ENCODE data around the gene ZFYVE28.

The ZFYVE28 gene

DNA sequence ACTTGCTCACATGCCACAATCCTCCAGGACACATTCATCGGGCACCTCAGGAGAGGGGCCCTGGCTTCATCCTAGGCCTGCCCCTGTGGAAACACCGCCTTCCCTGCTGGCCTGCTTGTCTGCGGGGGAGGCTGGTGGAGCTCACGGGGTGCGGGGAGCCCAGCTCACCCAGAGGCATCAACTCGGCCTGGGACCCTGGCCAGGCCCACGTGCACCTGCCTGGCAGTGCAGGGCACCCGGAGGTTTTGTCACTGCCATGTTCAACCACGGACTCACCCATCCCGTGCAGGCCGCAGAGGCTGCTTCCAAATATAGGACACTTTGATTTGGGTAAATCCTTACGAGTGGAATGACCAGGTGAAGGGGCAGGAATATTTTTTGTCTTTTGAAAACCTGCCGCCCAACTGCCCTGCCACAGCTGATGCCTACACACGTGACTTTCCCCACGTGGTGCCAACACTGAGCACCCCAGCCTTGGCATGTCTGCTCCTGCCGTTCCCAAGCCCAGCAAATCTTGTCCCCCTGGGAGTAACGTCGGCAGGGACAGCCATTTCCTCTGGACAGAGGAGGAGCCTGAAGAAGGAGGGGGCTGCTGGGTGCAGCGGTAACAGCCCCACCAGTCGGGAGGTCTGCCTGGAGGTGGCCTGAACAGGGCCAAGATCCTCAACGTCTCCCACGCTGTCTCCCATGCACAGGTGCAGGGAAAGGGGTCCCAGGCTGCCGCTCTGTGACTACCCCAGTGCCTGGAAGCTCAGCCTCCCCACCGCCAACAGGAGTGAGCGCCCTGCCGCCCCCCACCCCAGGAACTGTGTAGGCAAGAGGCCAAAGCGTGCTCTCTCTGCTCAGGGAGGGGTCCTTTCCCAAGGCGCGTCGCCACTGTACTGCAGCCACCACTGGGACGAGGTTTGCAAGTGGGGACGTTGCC, 165.0 kb downstream of the ZFYVE28 start:
- Histone ChIP-seq H3K27me3 (no peaks in the 10 kb centered on the region), H4K20me1 (peaks cover 96% of the 10 kb centered on the region), H3K4me2 (no peak overlapping the region), H3K4me3 (no peak overlapping the region), H3K9me3 (no peaks in the 10 kb centered on the region), H3K36me3 (peaks cover 85% of the 10 kb centered on the region), H3K27ac (0 out of 2 replicates have a peak overlapping the region, but pooled peaks have one; percentile 18), H3K9ac (no peak overlapping the region), H3K4me1 (peaks cover 28% of the 10 kb centered on the region)
- TF ChIP-seq Cebpa-rat (IDR thresholded peaks at IDR 0.05): no peak

DNA sequence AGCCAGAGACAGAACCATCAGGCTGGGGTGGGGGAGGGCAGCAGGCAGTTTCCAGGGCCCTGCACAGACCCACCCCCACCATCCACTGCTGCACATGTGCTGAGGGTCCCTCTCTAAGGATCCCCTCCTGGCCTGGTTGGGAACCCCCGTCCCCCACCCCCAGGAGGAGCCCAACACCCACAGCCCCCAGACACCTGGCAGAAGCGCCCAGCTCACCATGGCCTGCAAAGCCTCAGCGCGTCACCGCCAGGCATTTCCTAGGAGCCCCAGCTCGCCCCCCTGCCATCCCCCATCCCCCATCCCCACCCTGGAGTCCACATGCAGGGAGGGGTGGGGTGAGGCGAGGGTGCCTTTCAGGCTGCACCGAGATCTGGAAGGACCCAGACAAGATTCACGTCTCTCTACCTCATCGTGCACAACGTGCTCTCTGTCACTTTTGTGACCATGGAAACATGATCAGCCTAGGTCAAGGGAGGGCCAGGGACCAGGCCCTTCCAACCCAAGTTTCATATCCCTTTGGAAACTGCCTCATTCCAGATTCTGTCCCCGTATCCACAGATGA, 165.8 kb downstream of the ZFYVE28 start:
- Histone ChIP-seq H3K4me1 (peaks cover 20% of the 10 kb centered on the region), H3K4me2 (no peak overlapping the region), H3K27ac (no peak overlapping the region), H3K27me3 (no peaks in the 10 kb centered on the region), H3K9ac (no peak overlapping the region), H3K9me3 (no peaks in the 10 kb centered on the region), H3K4me3 (no peak overlapping the region), H4K20me1 (peaks cover 91% of the 10 kb centered on the region), H3K36me3 (peaks cover 84% of the 10 kb centered on the region)
- TF ChIP-seq Cebpa-rat (IDR thresholded peaks at IDR 0.05): no peak

DNA sequence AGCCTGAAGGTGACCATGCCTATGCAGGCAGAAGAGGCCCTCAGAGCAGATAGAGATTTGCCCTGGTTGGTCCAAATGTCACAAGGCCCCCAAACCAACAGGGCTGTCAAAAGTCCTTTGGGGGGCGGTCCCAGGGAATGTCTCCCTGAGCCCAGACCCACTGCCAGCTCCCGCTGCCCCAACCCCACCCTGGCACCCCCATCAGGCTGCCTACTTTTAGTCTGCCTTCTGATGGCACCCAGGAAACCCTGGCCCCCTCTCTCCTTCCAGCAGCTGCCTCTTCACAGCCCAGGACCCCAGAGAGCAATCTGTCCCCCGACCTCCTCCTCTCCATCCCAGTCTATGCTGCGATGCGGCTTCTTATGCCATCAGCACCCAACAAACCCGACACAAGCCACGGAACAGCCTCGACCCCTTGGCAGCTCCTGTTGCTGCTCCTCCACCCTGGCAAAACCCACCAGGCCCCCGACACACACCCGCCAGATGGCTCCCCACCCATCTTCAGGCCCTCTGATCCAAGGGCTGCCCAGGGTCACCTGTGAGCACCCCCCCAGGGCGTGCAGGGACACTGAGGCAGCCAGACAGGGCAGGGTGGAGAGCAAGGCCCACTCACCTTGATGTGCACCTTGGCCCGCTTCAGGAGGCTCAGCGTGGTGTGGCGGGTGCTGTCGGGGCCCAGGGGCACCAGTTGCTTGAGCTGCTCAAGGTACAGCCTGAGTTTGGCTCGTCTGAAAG, 166.5 kb downstream of the ZFYVE28 start:
- Histone ChIP-seq H3K36me3 (peaks cover 87% of the 10 kb centered on the region), H3K9ac (no peak overlapping the region), H4K20me1 (peaks cover 91% of the 10 kb centered on the region)

DNA sequence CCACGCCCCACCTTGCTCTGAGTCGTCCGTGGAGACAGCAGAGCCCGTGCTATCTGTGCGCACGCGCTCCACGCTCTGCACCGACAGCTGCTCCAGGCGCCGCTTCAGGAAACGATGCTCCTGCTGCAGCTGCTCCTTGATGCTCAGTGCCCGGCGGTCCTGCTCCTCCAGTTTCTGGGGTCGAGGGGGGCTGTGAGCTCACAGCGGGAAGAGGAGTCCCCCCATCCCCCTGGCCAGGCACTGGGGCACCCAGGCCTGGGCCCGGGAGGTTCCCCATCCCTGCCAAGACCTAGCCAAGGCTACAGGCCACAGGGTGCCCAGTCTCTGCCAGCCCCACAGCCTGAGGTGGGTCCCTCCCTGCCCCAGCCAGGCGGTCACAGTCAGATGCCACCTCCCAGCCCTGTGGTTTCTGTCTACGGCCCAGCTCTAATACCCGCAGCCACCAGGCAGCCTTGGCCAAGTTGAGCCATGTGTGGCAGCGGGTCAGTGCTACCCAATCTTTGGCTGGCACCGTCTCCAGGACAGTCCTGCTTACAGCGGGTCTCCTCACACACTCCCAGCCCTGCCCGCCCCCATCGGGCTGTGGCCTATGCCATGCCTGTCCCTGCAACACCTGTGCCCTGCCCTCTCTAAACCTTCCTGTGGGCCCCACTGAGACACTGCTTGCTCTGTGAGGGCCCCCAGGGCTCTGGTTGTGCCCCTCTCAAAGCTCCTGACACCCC, 167.2 kb downstream of the ZFYVE28 start:
- peaks cover 87% of the 10 kb centered on the region for H4K20me1 ChIP-seq
- H3K4me3 ChIP-seq: no peak overlapping the region
- H3K9ac ChIP-seq: no peak overlapping the region
- H3K27ac ChIP-seq: no peak overlapping the region
- H3K27me3 ChIP-seq: no peaks in the 10 kb centered on the region
- peaks cover 9% of the 10 kb centered on the region for H3K4me1 ChIP-seq
- H3K4me2 ChIP-seq: no peak overlapping the region
- H3K36me3 ChIP-seq: peaks cover 89% of the 10 kb centered on the region
- no peaks in the 10 kb centered on the region for H3K9me3 ChIP-seq
- no peak for TF ChIP-seq Cebpa-rat (IDR thresholded peaks at IDR 0.05)

More for the DNA sequence above, 166.5 kb downstream of the ZFYVE28 start:
- H3K4me1 ChIP-seq: peaks cover 13% of the 10 kb centered on the region
- no peaks in the 10 kb centered on the region for H3K9me3 ChIP-seq
- TF ChIP-seq Cebpa-rat (IDR thresholded peaks at IDR 0.05): no peak
- H3K27ac ChIP-seq: no peak overlapping the region
- H3K4me3 ChIP-seq: no peak overlapping the region
- H3K4me2 ChIP-seq: no peak overlapping the region
- no peaks in the 10 kb centered on the region for H3K27me3 ChIP-seq

DNA sequence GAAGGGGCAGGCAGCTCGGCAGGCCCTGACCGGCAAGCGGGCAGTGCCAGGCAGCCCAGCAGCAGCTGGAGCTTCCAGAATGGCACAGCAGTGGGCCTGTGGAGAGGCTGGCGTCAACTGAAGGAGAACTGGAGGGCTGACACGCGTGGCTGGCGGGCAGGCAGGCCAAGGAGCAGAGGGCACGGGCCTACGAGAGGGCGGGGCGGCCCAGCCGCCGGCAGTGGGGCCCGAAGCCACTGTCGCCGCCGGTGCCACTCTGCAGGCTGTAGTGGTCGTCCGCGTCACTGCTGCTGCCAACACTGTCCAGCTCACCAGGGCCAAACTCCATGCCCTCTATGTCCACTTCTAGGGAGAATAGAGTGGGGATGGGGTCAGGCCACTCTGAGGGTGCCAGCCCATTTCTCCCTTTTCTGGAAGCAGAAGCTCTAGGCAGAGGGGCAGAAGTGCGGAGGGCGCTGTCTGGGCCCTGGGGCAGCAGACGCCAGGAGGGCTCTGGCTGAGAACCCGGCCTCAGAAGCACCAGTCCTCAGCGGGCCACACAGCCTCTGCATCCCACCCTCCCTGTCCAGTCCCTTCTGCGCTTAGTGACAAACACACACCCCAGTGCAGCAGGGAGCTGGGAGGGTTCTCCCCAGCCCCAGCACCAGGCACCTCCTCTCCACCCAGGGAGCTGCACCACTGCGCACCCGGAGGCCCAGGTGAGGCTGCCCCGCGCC, 167.9 kb downstream of the ZFYVE28 start:
- no peaks in the 10 kb centered on the region for H3K9me3 ChIP-seq
- H3K9ac ChIP-seq: no peak overlapping the region
- no peak overlapping the region for H3K4me3 ChIP-seq
- H3K27me3 ChIP-seq: no peaks in the 10 kb centered on the region
- peaks cover 82% of the 10 kb centered on the region for H3K36me3 ChIP-seq
- peaks cover 10% of the 10 kb centered on the region for H3K4me1 ChIP-seq
- no peak for TF ChIP-seq Cebpa-rat (IDR thresholded peaks at IDR 0.05)
- H3K27ac ChIP-seq: no peak overlapping the region
- no peak overlapping the region for H3K4me2 ChIP-seq
- peaks cover 80% of the 10 kb centered on the region for H4K20me1 ChIP-seq

DNA sequence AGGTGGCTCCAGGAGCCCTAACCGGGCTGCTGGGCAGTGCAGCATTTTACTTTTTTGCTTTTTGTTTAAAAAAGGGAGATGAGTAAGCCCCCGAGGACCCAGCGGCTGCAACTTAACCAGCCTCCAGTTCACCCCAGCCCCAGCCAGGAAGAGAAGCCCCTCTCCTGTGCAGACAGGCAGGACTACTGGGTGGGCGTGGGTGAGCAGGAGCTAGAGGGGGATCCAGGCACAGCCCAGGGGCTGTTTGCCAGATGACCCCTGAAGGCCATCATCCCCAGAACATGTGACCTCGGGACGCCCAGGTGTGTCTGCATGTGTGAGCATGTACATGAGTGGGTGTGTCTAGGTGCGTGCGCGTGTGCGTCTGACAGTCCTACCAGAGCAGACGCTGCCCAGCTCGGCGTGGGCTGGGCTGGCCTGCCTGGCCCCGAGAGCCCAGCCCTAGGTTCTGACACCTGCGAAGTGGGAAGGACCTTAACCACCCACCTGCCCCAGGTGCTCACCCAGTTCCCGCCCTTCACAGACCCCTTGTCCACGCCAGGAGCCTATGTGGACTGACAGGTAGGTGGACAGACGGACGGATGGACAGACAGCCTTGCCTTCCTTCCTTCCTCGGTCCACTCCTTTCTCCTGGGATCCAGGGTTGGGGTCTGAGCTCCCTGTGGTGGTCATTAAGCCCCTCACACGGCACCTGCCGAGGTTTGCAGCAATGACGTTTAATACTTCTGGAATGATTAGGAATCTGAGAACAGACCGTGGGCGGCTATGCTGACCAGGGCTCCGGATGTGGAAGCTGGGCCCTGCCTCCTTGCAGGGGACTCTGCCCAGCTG, 168.7 kb downstream of the ZFYVE28 start:
- H3K9me3 ChIP-seq: no peaks in the 10 kb centered on the region
- no peaks in the 10 kb centered on the region for H3K27me3 ChIP-seq
- H4K20me1 ChIP-seq: peaks cover 72% of the 10 kb centered on the region
- no peak overlapping the region for H3K27ac ChIP-seq
- peaks cover 75% of the 10 kb centered on the region for H3K36me3 ChIP-seq
- peaks cover 18% of the 10 kb centered on the region for H3K4me1 ChIP-seq
- H3K4me2 ChIP-seq: no peak overlapping the region
- H3K9ac ChIP-seq: no peak overlapping the region
- TF ChIP-seq Cebpa-rat (IDR thresholded peaks at IDR 0.05): no peak
- no peak overlapping the region for H3K4me3 ChIP-seq

DNA sequence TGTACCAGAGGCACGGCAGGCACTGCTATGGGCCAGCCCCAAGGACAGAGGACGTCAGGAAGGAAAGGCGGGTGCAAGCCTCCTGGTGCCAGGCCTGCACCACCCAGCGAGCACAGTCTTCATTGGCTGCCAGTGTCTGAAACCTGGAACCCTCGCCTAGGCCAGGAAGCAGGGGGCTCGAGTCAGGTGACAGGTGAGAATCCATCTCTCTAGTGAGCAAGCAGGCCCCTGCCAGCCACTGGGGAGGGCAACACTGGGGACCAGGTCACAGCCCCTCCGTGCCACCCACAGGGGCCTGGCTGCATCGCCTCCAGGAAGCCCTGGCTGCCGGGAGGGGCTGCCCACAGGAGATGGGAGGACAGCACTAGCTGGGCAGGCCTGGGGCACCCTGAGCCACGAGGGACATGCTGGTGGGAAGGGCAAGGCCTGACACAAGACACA, 169.6 kb downstream of the ZFYVE28 start:
- H3K9ac ChIP-seq: no peak overlapping the region

DNA sequence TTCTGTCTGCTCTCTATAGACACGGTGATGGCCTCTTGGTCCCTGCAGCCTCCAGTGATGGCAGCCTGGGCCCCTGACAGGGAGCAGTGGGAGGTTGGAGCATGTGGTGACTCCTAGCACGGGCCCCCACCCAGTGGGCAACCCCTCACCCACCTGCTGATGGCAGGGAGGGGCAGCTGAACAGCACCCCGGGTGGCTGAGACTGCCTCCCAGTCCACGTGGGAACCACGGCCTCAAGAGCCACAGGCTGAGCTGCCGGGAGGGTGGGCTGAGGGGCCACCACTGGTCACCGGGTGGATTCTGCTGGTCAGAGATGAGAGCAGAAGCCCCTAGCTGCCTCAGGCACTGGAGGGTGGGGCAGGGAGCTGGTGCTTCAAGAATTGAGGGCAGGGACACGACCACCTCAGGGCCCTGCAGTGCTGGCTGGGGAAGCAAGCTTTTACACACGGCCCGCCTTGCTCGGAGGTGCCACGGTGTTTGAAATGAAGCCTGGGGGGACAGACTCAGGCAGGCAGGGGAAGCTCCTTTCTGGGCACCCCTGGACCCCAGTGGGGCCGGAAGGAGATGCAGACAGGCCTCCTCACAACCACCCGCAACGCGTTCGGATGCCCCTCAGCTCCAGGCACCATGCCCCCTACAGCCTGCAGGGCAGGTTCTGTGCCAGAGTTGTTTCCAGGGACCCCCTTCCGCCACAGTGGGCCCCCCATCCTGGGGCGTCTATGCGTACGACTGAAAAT, 170.2 kb downstream of the ZFYVE28 start:
- H4K20me1 ChIP-seq: peaks cover 57% of the 10 kb centered on the region
- H3K9me3 ChIP-seq: no peaks in the 10 kb centered on the region
- H3K4me3 ChIP-seq: no peak overlapping the region
- TF ChIP-seq Cebpa-rat (IDR thresholded peaks at IDR 0.05): no peak
- peaks cover 33% of the 10 kb centered on the region for H3K4me1 ChIP-seq
- H3K36me3 ChIP-seq: peaks cover 61% of the 10 kb centered on the region
- H3K27ac ChIP-seq: no peak overlapping the region
- no peaks in the 10 kb centered on the region for H3K27me3 ChIP-seq
- no peak overlapping the region for H3K4me2 ChIP-seq
- H3K9ac ChIP-seq: no peak overlapping the region

More for the DNA sequence above, 169.6 kb downstream of the ZFYVE28 start:
- H4K20me1 ChIP-seq: peaks cover 63% of the 10 kb centered on the region
- peak overlapping the region; percentile 13; the same call in 1 of the 2 replicates for H3K27ac ChIP-seq
- no peaks in the 10 kb centered on the region for H3K9me3 ChIP-seq
- H3K27me3 ChIP-seq: no peaks in the 10 kb centered on the region
- no peak for TF ChIP-seq Cebpa-rat (IDR thresholded peaks at IDR 0.05)
- H3K4me2 ChIP-seq: no peak overlapping the region
- H3K36me3 ChIP-seq: peaks cover 67% of the 10 kb centered on the region
- H3K4me1 ChIP-seq: peaks cover 27% of the 10 kb centered on the region
- H3K4me3 ChIP-seq: no peak overlapping the region

All from BLaER1 (cell line).